Testis (tissue), 3 donors: ENCODE results near the gene DLG2. TPM values are rescaled to one million over a fixed set of nuclear protein-coding genes. Genes with fewer than 3 reads are reported as not detected.

Experiments used
- DNase-seq: peaks from one replicate; pipeline ENCODE4 v3.0.0-alpha.2; 2019
- H3K27ac ChIP-seq, 2 donors: fragments of 200-600 bp; sonication (generic); one replicate each; pipeline ENCODE4 v1.5.1; 2019
- H3K27me3 ChIP-seq: fragments of 200-600 bp; sonication (generic); one replicate; pipeline ENCODE4 v1.5.1; 2019
- H3K36me3 ChIP-seq: fragments of 200-600 bp; sonication (generic); one replicate; pipeline ENCODE4 v1.5.1; 2017; ENCODE audit warnings: low read depth; ENCODE audit errors: missing control alignments
- H3K4me1 ChIP-seq: fragments of 200-600 bp; sonication (generic); one replicate; pipeline ENCODE4 v1.5.1; 2019
- H3K4me3 ChIP-seq, 2 donors: fragments of 200-600 bp; sonication (generic); one replicate each; pipeline ENCODE4 v1.5.1; 2017 to 2019
- H3K9me3 ChIP-seq: fragments of 200-600 bp; sonication (generic); one replicate; pipeline ENCODE4 v1.5.1; 2017
- CTCF ChIP-seq, 3 experiments: fragments of 450-650 bp in 2 of 3; fragments of 200-600 bp in 1 of 3; sonication (generic) in 1 of 3; IDR thresholded peaks; one replicate each; pipeline ENCODE4 v1.5.1; 2016 to 2019; ENCODE audit warnings: antibody characterized with exemption in 3 of 3, mild to moderate bottlenecking in 2 of 3, moderate library complexity in 1 of 3
- POLR2A ChIP-seq: fragments of 450-650 bp; IDR thresholded peaks from one replicate; pipeline ENCODE4 v1.6.1; 2017; ENCODE audit warnings: antibody characterized with exemption, mild to moderate bottlenecking, moderate library complexity
- whole genome bisulfite sequencing, 2 donors: methylation state at CpG; one replicate each; pipeline ENCODE4 v1.1.5; 2018; 5-methylcytosine and 5-hydroxymethylcytosine counted together
- intact Hi-C: fragments of 100-400 bp; cut with DNase I; formaldehyde crosslinking; loops from one replicate; pipeline ENCODE4 v1.15.1; 2023; ENCODE audit warnings: low total_unique reads
- polyA plus RNA-seq: library from polyadenylated mRNA; stranded (reverse); fragments of 350-450 nt; fragmentation: Illumina TruSeq; extraction: RNeasy Lipid Tissue Mini Kit (QIAGEN cat#74804); gene quantifications from one replicate; pipeline ENCODE4 v1.2.3, GENCODE V29; 2014; ENCODE audit warnings: low read depth, low replicate concordance; ENCODE audit not compliant: insufficient read depth
- total RNA-seq, 2 donors: library from RNA; depleted of rRNA; stranded (reverse); fragments of >200 nt; gene quantifications; one replicate each; pipeline ENCODE4 v1.2.3, GENCODE V29; 2016

DLG2 gene
- total and polyA plus RNA-seq, 3 donors from 2014 or later: 13.8 to 23.0 (median 14.1) TPM

GRCh38 chr11:84819128-84819527 is 808.0 kb downstream of the DLG2 start:
- no peak for DNase-seq
- Histone ChIP-seq H3K36me3 (no peaks in the 10 kb centered on the region), H3K27ac (no peak overlapping the region), H3K4me3 (no peak overlapping the region), H3K27me3 (no peaks in the 10 kb centered on the region), H3K4me1 (no peaks in the 10 kb centered on the region), H3K9me3 (no peaks in the 10 kb centered on the region)
- no peak for TF ChIP-seq CTCF (IDR thresholded peaks at IDR 0.05)
- TF ChIP-seq POLR2A: no peak
- intact Hi-C loops: no loop called here
- 70 to 73% methylated on average over 1 of the region's 1 CpG for WGBS, 2 donors

- no peaks in the 10 kb centered on the region for H3K36me3 ChIP-seq
- TF ChIP-seq POLR2A (no peak), CTCF (IDR thresholded peaks at IDR 0.05) (no peak)
- intact Hi-C loops: no loop called here
- DNase-seq: no peak
- 60% methylated on average over 3 of the region's 3 CpGs for WGBS, 2 donors
- no peaks in the 10 kb centered on the region for H3K4me1 ChIP-seq
- no peaks in the 10 kb centered on the region for H3K9me3 ChIP-seq
- no peak overlapping the region for H3K4me3 ChIP-seq
- no peak overlapping the region for H3K27ac ChIP-seq
- H3K27me3 ChIP-seq: no peaks in the 10 kb centered on the region
These were observed 809.1 kb downstream of the DLG2 start for GRCh38 chr11:84817998-84818397.

- no peaks in the 10 kb centered on the region for H3K4me1 ChIP-seq
- TF ChIP-seq POLR2A (no peak), CTCF (IDR thresholded peaks at IDR 0.05) (no peak)
- DNase-seq: no peak
- 51 to 59% methylated on average over 3 of the region's 3 CpGs for WGBS, 2 donors
- H3K36me3 ChIP-seq: no peaks in the 10 kb centered on the region
- H3K9me3 ChIP-seq: no peaks in the 10 kb centered on the region
- H3K27me3 ChIP-seq: no peaks in the 10 kb centered on the region
- intact Hi-C loops: no loop called here
- H3K27ac ChIP-seq: no peak overlapping the region
- no peak overlapping the region for H3K4me3 ChIP-seq
These were observed 814.6 kb downstream of the DLG2 start for GRCh38 chr11:84812471-84812969.

- no peak for DNase-seq
- intact Hi-C loops: no loop called here
- Histone ChIP-seq H3K4me3 (no peak overlapping the region), H3K36me3 (no peaks in the 10 kb centered on the region), H3K9me3 (no peaks in the 10 kb centered on the region), H3K27ac (no peak overlapping the region), H3K27me3 (no peaks in the 10 kb centered on the region), H3K4me1 (no peaks in the 10 kb centered on the region)
- no peak for TF ChIP-seq CTCF (IDR thresholded peaks at IDR 0.05)
- no peak for TF ChIP-seq POLR2A
- WGBS, 2 donors: 92 to 94% methylated on average over 2 of the region's 2 CpGs
These were observed 820.8 kb downstream of the DLG2 start for GRCh38 chr11:84806354-84806753.

GRCh38 chr11:84804041-84804440 is 823.1 kb downstream of the DLG2 start:
- TF ChIP-seq POLR2A (no peak), CTCF (IDR thresholded peaks at IDR 0.05) (no peak)
- 52 to 72% methylated on average over 1 of the region's 1 CpG for WGBS, 2 donors
- no peaks in the 10 kb centered on the region for H3K9me3 ChIP-seq
- no peaks in the 10 kb centered on the region for H3K4me1 ChIP-seq
- intact Hi-C loops: no loop called here
- H3K36me3 ChIP-seq: no peaks in the 10 kb centered on the region
- H3K27ac ChIP-seq: no peak overlapping the region
- no peak overlapping the region for H3K4me3 ChIP-seq
- no peak for DNase-seq
- no peaks in the 10 kb centered on the region for H3K27me3 ChIP-seq
